Measurements from ENCODE around the gene AFF3.

GRCh38 chr2:99729104-99730025 is 413.0 kb downstream of the AFF3 start:
- TF ChIP-seq CTCF (IDR thresholded peaks at IDR 0.05; ENCODE audit: poor library complexity) = no peak
- TF ChIP-seq EZH2 (IDR thresholded peaks at IDR 0.05; ENCODE audit: borderline replicate concordance) = no peak
- TF ChIP-seq EZH2phosphoT487 (IDR thresholded peaks at IDR 0.05; ENCODE audit: low read depth, severe bottlenecking, unreplicated experiment) = no peak

Measured in hepatocyte (in vitro differentiated cells).